ENCODE measurements around the gene RUNDC1.

RUNDC1 gene

GRCh38 chr17:43018932-43019331, 38.6 kb downstream of the RUNDC1 start:
- DNase-seq (ENCODE audit: low read depth, low spot score) = no peak

GRCh38 chr17:43019418-43019817, 39.1 kb downstream of the RUNDC1 start:
- no peak for DNase-seq (ENCODE audit: low read depth, low spot score)

- DNase-seq (ENCODE audit: low read depth, low spot score) = peak; percentile 81
Observed at GRCh38 chr17:43020030-43020621, 39.8 kb downstream of the RUNDC1 start.

GRCh38 chr17:43020789-43021740, 40.7 kb downstream of the RUNDC1 start:
- peak; percentile 79 for DNase-seq (ENCODE audit: low read depth, low spot score)

GRCh38 chr17:43021741-43022512, 41.6 kb downstream of the RUNDC1 start, which contains the start of gene VAT1:
TSS of gene VAT1 (minus strand) at chr17:43022385. CDS start at chr17:43022322, 63 bp downstream.
- DNase-seq (ENCODE audit: low read depth, low spot score) = peak; percentile 94

GRCh38 chr17:43024407-43025289, 44.3 kb downstream of the RUNDC1 start, which contains the start of gene RND2:
TSS of gene RND2 (plus strand) at chr17:43025231. CDS start at chr17:43025348, 117 bp downstream.
- DNase-seq (ENCODE audit: low read depth, low spot score) = peak; percentile 98

- no peak for DNase-seq (ENCODE audit: low read depth, low spot score)
Observed at GRCh38 chr17:43025290-43025657, 44.9 kb downstream of the RUNDC1 start.

GRCh38 chr17:43025766-43026537, 45.6 kb downstream of the RUNDC1 start:
- no peak for DNase-seq (ENCODE audit: low read depth, low spot score)

- DNase-seq (ENCODE audit: low read depth, low spot score) = no peak
Observed at GRCh38 chr17:43026595-43026994, 46.2 kb downstream of the RUNDC1 start.

- no peak for DNase-seq (ENCODE audit: low read depth, low spot score)
Observed at GRCh38 chr17:43027091-43028032, 47.0 kb downstream of the RUNDC1 start.

- DNase-seq (ENCODE audit: low read depth, low spot score) = no peak
Observed at GRCh38 chr17:43028221-43028861, 48.0 kb downstream of the RUNDC1 start.

- DNase-seq (ENCODE audit: low read depth, low spot score) = no peak
Observed at GRCh38 chr17:43030137-43030767, 49.9 kb downstream of the RUNDC1 start.

- no peak for DNase-seq (ENCODE audit: low read depth, low spot score)
Observed at GRCh38 chr17:43031666-43032065, 51.3 kb downstream of the RUNDC1 start.

GRCh38 chr17:43033948-43034881, 53.9 kb downstream of the RUNDC1 start:
- DNase-seq (ENCODE audit: low read depth, low spot score) = peak; percentile 72

GRCh38 chr17:43034894-43035293, 54.5 kb downstream of the RUNDC1 start:
- no peak for DNase-seq (ENCODE audit: low read depth, low spot score)

GRCh38 chr17:43039646-43040045, 59.3 kb downstream of the RUNDC1 start:
- no peak for DNase-seq (ENCODE audit: low read depth, low spot score)

- DNase-seq (ENCODE audit: low read depth, low spot score) = no peak
Observed at GRCh38 chr17:43040655-43041054, 60.3 kb downstream of the RUNDC1 start.

All from ELF-1 (cell line).